HCT116 (cell line): ENCODE measurements around the gene MLKL.

Source experiments
- CTCF ChIP-seq, 3 experiments: fragments of 200-600 bp in 1 of 3; sonication (generic) in 1 of 3; IDR thresholded peaks in 2 of 3; conservative IDR thresholded peaks in 1 of 3; 2 replicates each; pipeline ENCODE4 v1.5.1; 2012 to 2017; ENCODE audit warnings: low read depth in 2 of 3, low read length in 2 of 3, antibody characterized with exemption in 1 of 3, borderline replicate concordance in 1 of 3, control low read depth in 1 of 3, mild to moderate bottlenecking in 1 of 3, mixed read lengths in 1 of 3, mixed run types in 1 of 3, moderate library complexity in 1 of 3; ENCODE audit not compliant: insufficient read depth in 1 of 3
- EZH2phosphoT487 ChIP-seq: fragments of 200-600 bp; IDR thresholded peaks from 2 replicates; pipeline ENCODE4 v1.6.1; 2018; ENCODE audit warnings: antibody characterized with exemption, borderline replicate concordance
- MAX ChIP-seq: IDR thresholded peaks from 2 replicates; pipeline ENCODE4 v1.6.1; 2012
- POLR2A ChIP-seq: IDR thresholded peaks from 2 replicates; pipeline ENCODE4 v1.7.0; 2011; ENCODE audit warnings: borderline replicate concordance; ENCODE audit not compliant: insufficient read depth, insufficient read length; ENCODE audit errors: extremely low read depth
- POLR2AphosphoS5 ChIP-seq: IDR thresholded peaks from 2 replicates; pipeline ENCODE4 v1.6.1; 2011; ENCODE audit warnings: mild to moderate bottlenecking, low read depth, low read length, moderate library complexity
- SP1 ChIP-seq: IDR thresholded peaks from 2 replicates; pipeline ENCODE4 v1.6.1; 2012; ENCODE audit warnings: low read depth

GRCh38 chr16:74633686-74634085, 67.0 kb downstream of the MLKL start:
- no peak for TF ChIP-seq CTCF (IDR thresholded peaks at IDR 0.05 in 2 of 3, conservative IDR thresholded peaks at IDR 0.05 in 1 of 3; ENCODE audit: borderline replicate concordance in 1 of 3, insufficient read depth in 1 of 3, low read depth in 2 of 3, low read length in 2 of 3)
- no peak for TF ChIP-seq EZH2phosphoT487
- TF ChIP-seq POLR2AphosphoS5 = no peak
- no peak for TF ChIP-seq SP1
- no peak for TF ChIP-seq POLR2A
- TF ChIP-seq MAX = no peak
